ENCODE results near the gene RNPS1. TPM values are rescaled to one million over a fixed set of nuclear protein-coding genes. Genes with fewer than 3 reads are reported as not detected.

Gene RNPS1
- total and polyA plus RNA-seq, 8 donors, result 109 to 208 (median 194) TPM

DNA sequence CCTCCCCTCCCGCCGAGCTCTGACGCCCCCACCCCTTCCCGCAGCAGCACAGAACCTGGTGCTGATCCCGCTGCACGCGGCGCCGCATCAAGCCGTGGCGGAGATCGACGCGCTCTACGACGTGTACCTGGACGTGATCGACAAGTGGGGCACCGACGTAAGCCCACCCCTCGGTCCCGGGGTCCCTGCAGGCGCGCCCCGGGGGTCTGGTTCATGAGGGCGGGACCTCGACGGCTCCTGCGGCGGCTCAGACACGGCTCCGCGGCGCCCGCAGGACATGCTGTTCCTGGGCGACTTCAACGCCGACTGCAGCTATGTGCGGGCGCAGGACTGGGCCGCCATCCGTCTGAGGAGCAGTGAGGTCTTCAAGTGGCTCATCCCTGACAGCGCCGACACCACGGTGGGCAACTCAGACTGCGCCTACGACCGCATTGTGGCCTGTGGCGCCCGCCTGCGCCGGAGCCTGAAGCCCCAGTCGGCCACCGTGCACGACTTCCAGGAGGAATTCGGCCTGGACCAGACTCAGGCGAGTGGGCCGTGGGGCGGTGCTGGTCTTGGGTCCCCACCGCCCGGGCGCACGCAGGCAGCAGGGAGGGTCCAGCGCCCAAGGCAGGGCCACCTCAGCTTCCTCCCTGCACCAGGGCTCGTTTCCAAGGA lies 30.3 kb downstream of the RNPS1 start:
- ATAC-seq, result peak; percentile 16
- Histone ChIP-seq H3K9me3 (no peaks in the 10 kb centered on the region), H3K27ac (no peak overlapping the region), H3K36me3 (peaks cover 0 to 82% of the 10 kb centered on the region in 2 donors), H3K4me1 (peaks cover 15 to 28% of the 10 kb centered on the region in 2 donors), H3K27me3 (peaks cover 16 to 36% of the 10 kb centered on the region in 2 donors), H3K4me3 (no peak overlapping the region)
- intact Hi-C loops (cut with DNase I), result no loop called here
- DNase-seq, result no peak
- TF ChIP-seq CTCF (IDR thresholded peaks at IDR 0.05), result no peak

DNA sequence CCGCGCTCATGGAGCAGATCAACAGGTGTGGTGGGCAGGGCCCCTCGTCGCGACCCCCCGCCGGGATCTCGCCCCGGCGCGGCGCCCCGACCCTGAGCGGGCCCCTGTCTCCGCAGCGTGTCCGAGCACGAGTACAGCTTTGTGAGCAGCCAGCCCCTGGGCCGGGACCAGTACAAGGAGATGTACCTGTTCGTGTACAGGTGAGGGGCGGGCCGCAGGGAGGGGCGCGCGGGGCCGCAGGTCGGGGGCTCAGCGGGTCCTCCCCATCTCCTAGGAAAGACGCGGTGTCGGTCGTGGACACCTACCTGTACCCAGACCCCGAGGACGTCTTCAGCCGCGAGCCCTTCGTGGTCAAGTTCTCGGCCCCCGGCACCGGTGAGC lies 30.8 kb downstream of the RNPS1 start:
- Histone ChIP-seq H3K27ac (no peak overlapping the region), H3K4me1 (peaks cover 15 to 26% of the 10 kb centered on the region in 2 donors), H3K27me3 (peaks cover 16 to 36% of the 10 kb centered on the region in 2 donors), H3K4me3 (peak overlapping the region in 1 of 2 donors; percentile 7), H3K36me3 (peaks cover 0 to 82% of the 10 kb centered on the region in 2 donors), H3K9me3 (no peaks in the 10 kb centered on the region)
- intact Hi-C loops (cut with DNase I), result no loop called here
- TF ChIP-seq CTCF (IDR thresholded peaks at IDR 0.05), result no peak
- DNase-seq (no peak), ATAC-seq (no peak)

DNA sequence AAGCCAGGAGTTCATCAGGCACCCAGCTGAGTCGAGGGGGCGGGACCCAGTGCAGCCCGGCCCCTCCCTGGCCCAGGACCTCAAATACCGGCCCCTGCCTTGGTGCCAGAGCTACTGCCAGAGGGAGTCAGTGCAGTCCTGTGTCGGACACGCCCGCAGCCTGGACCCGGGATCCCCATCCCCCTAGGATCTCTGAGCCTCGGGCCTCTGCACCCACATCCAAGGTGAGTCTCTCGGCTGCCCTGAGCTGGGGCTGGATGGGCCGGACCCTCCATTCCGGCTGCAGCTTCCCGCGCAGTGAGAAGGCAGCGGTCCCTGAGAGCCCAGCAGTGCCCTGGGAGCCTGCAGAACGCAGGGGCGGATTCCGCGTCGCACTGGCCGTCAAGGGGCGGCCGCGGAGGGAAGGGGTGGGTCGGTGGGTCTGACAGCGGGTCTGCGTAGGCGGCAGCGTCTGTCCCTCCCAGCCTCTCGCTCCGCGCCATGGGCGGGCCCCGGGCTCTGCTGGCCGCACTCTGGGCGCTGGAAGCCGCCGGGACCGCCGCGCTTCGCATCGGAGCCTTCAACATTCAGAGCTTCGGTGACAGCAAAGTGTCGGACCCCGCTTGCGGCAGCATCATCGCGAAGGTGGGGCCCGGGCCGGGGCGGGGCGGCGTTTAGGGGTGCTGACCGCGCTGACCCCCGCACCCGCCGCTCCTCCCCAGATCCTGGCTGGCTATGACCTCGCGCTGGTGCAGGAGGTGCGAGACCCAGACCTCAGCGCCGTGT lies 31.4 kb downstream of the RNPS1 start, which contains the start of gene DNASE1L2:
Gene DNASE1L2 (plus strand): TSS at position 108 of the 765 bp plus-strand sequence. CDS start 373 bp downstream, at position 481.
- Histone ChIP-seq H3K36me3 (peaks cover 0 to 82% of the 10 kb centered on the region in 2 donors), H3K27me3 (peaks cover 16 to 36% of the 10 kb centered on the region in 2 donors), H3K9me3 (no peaks in the 10 kb centered on the region), H3K27ac (no peak within 1 kb of the TSS), H3K4me3 (peak within 1 kb of the TSS in 1 of 2 donors; percentile 7), H3K4me1 (peaks cover 15 to 26% of the 10 kb centered on the region in 2 donors)
- no peak for TF ChIP-seq CTCF (IDR thresholded peaks at IDR 0.05)
- DNase-seq (peak in 1 of 4 donors; percentile 44), ATAC-seq (peak; percentile 44)
- intact Hi-C loops (cut with DNase I), result no loop called here

GRCh38 chr16:2235695-2236336 lies 32.1 kb downstream of the RNPS1 start:
- DNase-seq (no peak), ATAC-seq (no peak)
- no peaks in the 10 kb centered on the region for H3K9me3 ChIP-seq
- no peak for TF ChIP-seq CTCF (IDR thresholded peaks at IDR 0.05)
- peaks cover 15 to 26% of the 10 kb centered on the region in 2 donors for H3K4me1 ChIP-seq
- intact Hi-C loops (cut with DNase I), result no loop called here
- peaks cover 16 to 36% of the 10 kb centered on the region in 2 donors for H3K27me3 ChIP-seq
- H3K27ac ChIP-seq, result no peak overlapping the region
- peaks cover 0 to 82% of the 10 kb centered on the region in 2 donors for H3K36me3 ChIP-seq
- peak overlapping the region in 1 of 2 donors; percentile 7 for H3K4me3 ChIP-seq

Measured in left lung (tissue), 10 donors.